ENCODE measurements around the gene CBX5.
"Not testable (repeated sequence)": the region's sequence is repeated elsewhere in the genome, so short reads cannot be mapped to it uniquely, and the experiment has no call there.

DNA sequence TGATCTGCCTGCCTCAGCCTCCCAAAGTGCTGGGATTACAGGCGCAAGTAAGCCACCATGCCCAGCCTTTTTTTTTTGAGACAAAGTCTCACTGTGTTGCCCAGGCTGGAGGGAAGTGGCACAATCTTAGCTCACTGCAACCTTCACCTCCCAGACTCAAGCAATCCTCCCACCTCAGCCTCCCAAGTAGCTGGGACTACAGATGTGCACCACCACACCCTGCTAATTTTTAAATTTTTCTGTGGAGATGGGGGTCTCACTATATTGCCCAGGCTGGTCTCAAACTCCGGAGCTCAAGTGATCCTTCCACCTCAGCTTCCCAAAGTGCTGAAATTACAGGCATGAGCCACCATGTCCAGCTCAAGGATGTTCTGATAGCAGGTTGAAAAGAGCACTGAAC, 85.3 kb downstream of the CBX5 start:
- not testable (repeated sequence) for TF ChIP-seq ZNF274 (IDR thresholded peaks at IDR 0.05; ENCODE audit: low read depth, low read length); SUZ12 (IDR thresholded peaks at IDR 0.05; ENCODE audit: extremely low read depth, insufficient read depth, insufficient read length)

Measured in NT2/D1 (cell line).